Smooth muscle cell (in vitro differentiated cells): ENCODE results near the gene SETD2. TPM values are rescaled to one million over a fixed set of nuclear protein-coding genes. Genes with fewer than 3 reads are reported as not detected.

Source experiments
- DNase-seq: peaks from one replicate; lab custom pipeline; 2025; ENCODE audit not compliant: unreplicated experiment; lab: John Stamatoyannopoulos, UW
- H2AFZ ChIP-seq: fragments of 200-600 bp; sonication (generic); 2 replicates; pipeline ENCODE4 v1.6.0; 2016; ENCODE audit warnings: antibody characterized with exemption, low read depth, mild to moderate bottlenecking
- H3F3A ChIP-seq: fragments of 200-600 bp; sonication (generic); 2 replicates; pipeline ENCODE4 v1.6.0; 2017; ENCODE audit warnings: antibody characterized with exemption, low read depth
- H3K27ac ChIP-seq: fragments of 200-600 bp; sonication (generic); 2 replicates; pipeline ENCODE4 v1.5.1; 2016; ENCODE audit warnings: low read depth, mild to moderate bottlenecking
- H3K27me3 ChIP-seq: fragments of 200-600 bp; sonication (generic); 2 replicates; pipeline ENCODE4 v1.6.1; 2016; ENCODE audit warnings: low read depth, mild to moderate bottlenecking
- H3K36me3 ChIP-seq: fragments of 200-600 bp; sonication (generic); 2 replicates; pipeline ENCODE4 v1.5.1; 2016; ENCODE audit warnings: low read depth
- H3K4me1 ChIP-seq: fragments of 200-600 bp; sonication (generic); 2 replicates; pipeline ENCODE4 v1.5.1; 2016; ENCODE audit warnings: low read depth
- H3K4me2 ChIP-seq: fragments of 200-600 bp; sonication (generic); 2 replicates; pipeline ENCODE4 v1.6.0; 2016; ENCODE audit warnings: mild to moderate bottlenecking
- H3K4me3 ChIP-seq: fragments of 200-600 bp; sonication (generic); 2 replicates; pipeline ENCODE4 v1.5.1; 2016; ENCODE audit warnings: mild to moderate bottlenecking
- H3K79me2 ChIP-seq: fragments of 200-600 bp; sonication (generic); 2 replicates; pipeline ENCODE4 v1.6.0; 2016; ENCODE audit warnings: low read depth, mild to moderate bottlenecking
- H3K9ac ChIP-seq: fragments of 200-600 bp; sonication (generic); 2 replicates; pipeline ENCODE4 v1.6.0; 2016; ENCODE audit warnings: low read depth
- H3K9me3 ChIP-seq: fragments of 200-600 bp; sonication (generic); replicated peaks from 2 replicates; pipeline ENCODE4 v1.5.1; 2016; ENCODE audit warnings: low read depth
- H4K20me1 ChIP-seq: fragments of 200-600 bp; sonication (generic); 2 replicates; pipeline ENCODE4 v1.6.0; 2016; ENCODE audit warnings: low read depth
- CTCF ChIP-seq: fragments of 200-600 bp; sonication (generic); IDR thresholded peaks from 2 replicates; pipeline ENCODE4 v1.5.1; 2017; ENCODE audit warnings: borderline replicate concordance, mild to moderate bottlenecking, antibody characterized with exemption; ENCODE audit not compliant: insufficient read depth, poor library complexity, severe bottlenecking
- WGBS: methylation state at CpG from one replicate; pipeline ENCODE4 v1.1.7; 2016; ENCODE audit warnings: low lambda C conversion rate; 5-methylcytosine and 5-hydroxymethylcytosine counted together
- polyA plus RNA-seq: library from polyadenylated mRNA; unstranded; fragments of >200 nt; fragmentation: Nextera tagmentation; extraction: Ambion mirVana; gene quantifications from 2 replicates; pipeline ENCODE4 v1.2.1, GENCODE V29; 2016
- total RNA-seq: library from RNA; depleted of rRNA; stranded (reverse); fragments of >200 nt; gene quantifications from 2 replicates; pipeline ENCODE4 v1.2.3, GENCODE V29; 2014

The SETD2 gene
- total and polyA plus RNA-seq, 2 experiments from 2014 or later, result 8.3 to 28.4 TPM

- Histone ChIP-seq H3K4me1 (peaks cover 8% of the 10 kb centered on the region), H3K36me3 (peaks cover 6% of the 10 kb centered on the region), H3K9me3 (no peaks in the 10 kb centered on the region), H3K79me2 (peaks cover 17% of the 10 kb centered on the region), H3K27me3 (no peaks in the 10 kb centered on the region), H2AFZ (no peak overlapping the region), H3K4me3 (no peak overlapping the region), H3K9ac (no peak overlapping the region), H3K27ac (peak overlapping the region; percentile 87), H4K20me1 (peaks cover 61% of the 10 kb centered on the region), H3K4me2 (peak overlapping the region; percentile 61), H3F3A (peaks cover 24% of the 10 kb centered on the region)
- WGBS, result 13% methylated on average over 1 of the region's 1 CpG
- no peak for TF ChIP-seq CTCF
- no peak for DNase-seq
Measured at GRCh38 chr3:47016934-47017435, 146.9 kb downstream of the SETD2 start.

- H3K4me2 ChIP-seq, result peak overlapping the region; percentile 61
- H3F3A ChIP-seq, result peaks cover 28% of the 10 kb centered on the region
- WGBS, result 95% methylated on average over 4 of the region's 4 CpGs
- TF ChIP-seq CTCF, result no peak
- H3K9ac ChIP-seq, result peak overlapping the region; percentile 53
- peak overlapping the region; percentile 87 for H3K27ac ChIP-seq
- H3K4me1 ChIP-seq, result peaks cover 8% of the 10 kb centered on the region
- H3K27me3 ChIP-seq, result no peaks in the 10 kb centered on the region
- no peak overlapping the region for H2AFZ ChIP-seq
- peaks cover 17% of the 10 kb centered on the region for H3K79me2 ChIP-seq
- no peaks in the 10 kb centered on the region for H3K9me3 ChIP-seq
- H4K20me1 ChIP-seq, result peaks cover 54% of the 10 kb centered on the region
- no peak for DNase-seq
- H3K4me3 ChIP-seq, result no peak overlapping the region
- H3K36me3 ChIP-seq, result peaks cover 6% of the 10 kb centered on the region
Measured at GRCh38 chr3:47016086-47016933, 147.6 kb downstream of the SETD2 start.

GRCh38 chr3:47015151-47015550, 148.8 kb downstream of the SETD2 start:
- Histone ChIP-seq H3K79me2 (peaks cover 5% of the 10 kb centered on the region), H3K4me2 (no peak overlapping the region), H3K27ac (no peak overlapping the region), H4K20me1 (peaks cover 43% of the 10 kb centered on the region), H3K27me3 (no peaks in the 10 kb centered on the region), H3K9me3 (no peaks in the 10 kb centered on the region), H3F3A (peaks cover 36% of the 10 kb centered on the region), H3K9ac (no peak overlapping the region), H2AFZ (no peak overlapping the region), H3K4me3 (no peak overlapping the region), H3K36me3 (peaks cover 6% of the 10 kb centered on the region), H3K4me1 (peaks cover 9% of the 10 kb centered on the region)
- no peak for DNase-seq
- TF ChIP-seq CTCF, result no peak

GRCh38 chr3:47014036-47014435, 149.9 kb downstream of the SETD2 start:
- no peak overlapping the region for H3K27ac ChIP-seq
- H4K20me1 ChIP-seq, result peaks cover 32% of the 10 kb centered on the region
- DNase-seq, result no peak
- H3K9me3 ChIP-seq, result no peaks in the 10 kb centered on the region
- no peak overlapping the region for H2AFZ ChIP-seq
- no peak for TF ChIP-seq CTCF
- H3K36me3 ChIP-seq, result peaks cover under 1% of the 10 kb centered on the region
- no peaks in the 10 kb centered on the region for H3K79me2 ChIP-seq
- H3K27me3 ChIP-seq, result no peaks in the 10 kb centered on the region
- no peak overlapping the region for H3K4me2 ChIP-seq
- peaks cover 39% of the 10 kb centered on the region for H3F3A ChIP-seq
- peaks cover 13% of the 10 kb centered on the region for H3K4me1 ChIP-seq
- H3K9ac ChIP-seq, result no peak overlapping the region
- no peak overlapping the region for H3K4me3 ChIP-seq
